Stimulated activated CD8-positive, alpha-beta memory T cell treated with anti-CD3 and anti-CD28 coated beads, Interleukin-7, amount 100 ng/mL, for 48 hours (primary cell): ENCODE results near the gene TTN.
"Not testable (repeated sequence)": the region's sequence is repeated elsewhere in the genome, so short reads cannot be mapped to it uniquely, and the experiment has no call there.

Experiments
- DNase-seq, 2 donors: peaks; one replicate each; pipeline ENCODE4 v3.0.0-alpha.2; 2020; ENCODE audit warnings: low read depth in 1 of 2; ENCODE audit errors: extremely low read depth in 1 of 2

Gene TTN

GRCh38 chr2:178677599-178677998 lies 129.6 kb downstream of the TTN start:
- no peak for DNase-seq

DNA sequence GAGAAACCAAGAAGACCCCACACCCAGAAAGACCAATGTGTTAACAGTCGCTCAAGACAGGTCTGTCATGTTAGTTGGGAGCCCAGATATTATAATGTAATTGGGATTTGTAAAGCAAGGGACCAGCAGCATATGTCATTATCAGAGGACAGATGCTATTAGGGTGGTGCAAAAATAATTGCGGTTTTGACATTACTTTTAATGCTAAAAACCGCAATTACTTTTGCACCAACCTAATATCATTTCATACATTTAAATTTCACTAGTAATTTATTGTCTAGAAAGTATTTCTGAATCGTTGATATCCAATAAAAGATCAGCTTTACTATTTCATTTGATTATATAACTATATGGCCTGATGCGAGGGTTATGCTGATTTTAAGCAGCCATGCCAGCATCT lies 131.2 kb downstream of the TTN start:
- no peak for DNase-seq

DNA sequence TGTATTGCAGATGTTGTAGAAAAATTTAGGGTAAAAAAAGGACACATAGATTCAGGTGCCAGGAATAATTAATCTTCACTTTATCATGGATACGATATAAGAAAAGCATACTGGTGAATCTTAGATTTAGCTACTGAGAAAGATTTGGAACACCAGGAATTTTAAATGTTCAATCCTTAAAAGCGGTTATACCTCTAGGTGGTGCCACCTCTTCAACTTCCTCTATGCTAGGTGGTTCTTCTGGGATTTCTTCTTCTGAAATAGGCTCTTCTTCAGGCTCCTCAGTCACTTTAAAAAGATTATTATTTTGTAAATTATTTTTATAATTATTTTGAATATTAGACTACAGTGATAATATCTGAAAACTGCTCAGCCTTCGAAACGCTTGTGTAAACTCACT lies 133.1 kb downstream of the TTN start:
- no peak for DNase-seq

- DNase-seq, result no peak
These were observed 140.8 kb downstream of the TTN start for GRCh38 chr2:178666458-178666857.

GRCh38 chr2:178658480-178658879 lies 148.7 kb downstream of the TTN start:
- not testable (repeated sequence) for DNase-seq

- DNase-seq, result no peak
These were observed 156.7 kb downstream of the TTN start for GRCh38 chr2:178650554-178650953.

- no peak for DNase-seq
These were observed 162.3 kb downstream of the TTN start for GRCh38 chr2:178644919-178645318.

DNA sequence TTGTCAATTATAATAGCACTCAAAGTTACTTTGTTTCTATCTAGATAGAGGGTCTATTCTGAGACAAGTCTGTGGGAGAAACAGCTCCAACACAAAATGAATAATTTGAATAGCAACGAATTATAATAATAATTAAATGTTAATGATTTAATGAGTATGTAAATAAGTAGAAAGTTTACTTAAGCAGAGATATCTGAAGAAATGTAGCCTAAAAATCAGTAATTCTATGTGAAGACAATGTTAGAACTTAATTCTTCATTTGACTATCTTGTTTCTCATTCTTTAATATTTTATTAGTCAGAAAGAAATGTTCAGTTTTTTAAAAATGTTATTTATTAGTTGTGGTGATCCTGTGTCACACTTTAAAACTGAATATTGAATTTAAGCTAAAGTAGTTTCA lies 165.7 kb downstream of the TTN start:
- DNase-seq, result no peak

GRCh38 chr2:178635897-178636296 lies 171.3 kb downstream of the TTN start:
- DNase-seq, result no peak

- DNase-seq, result no peak
These were observed 174.5 kb downstream of the TTN start for GRCh38 chr2:178632729-178633128.

DNA sequence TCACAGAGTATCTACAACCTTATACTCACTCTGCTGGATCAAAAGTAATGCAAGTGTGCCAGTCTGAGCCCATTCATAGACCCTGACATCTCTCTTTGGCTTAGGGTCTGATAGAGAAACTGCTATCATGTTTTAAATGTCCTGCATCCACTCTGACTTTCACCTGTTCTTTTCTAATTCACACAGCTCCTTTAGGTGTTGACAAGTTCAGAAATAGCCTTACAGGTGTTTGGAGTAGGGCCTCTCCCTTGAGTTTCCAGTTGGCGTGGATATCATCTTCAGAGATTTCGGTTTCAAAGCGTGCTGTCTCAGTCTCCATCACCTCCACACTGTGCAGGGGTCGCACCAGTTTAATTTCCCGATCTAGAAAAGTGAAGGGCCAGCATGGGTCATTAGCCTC lies 176.6 kb downstream of the TTN start:
- DNase-seq, result no peak

GRCh38 chr2:178629463-178629862 lies 177.8 kb downstream of the TTN start:
- DNase-seq, result no peak

GRCh38 chr2:178628605-178629004 lies 178.6 kb downstream of the TTN start:
- no peak for DNase-seq

- DNase-seq, result no peak
These were observed 179.8 kb downstream of the TTN start for GRCh38 chr2:178627401-178627800.

GRCh38 chr2:178615969-178616368 lies 191.3 kb downstream of the TTN start:
- DNase-seq, result no peak

GRCh38 chr2:178602901-178603300 lies 204.3 kb downstream of the TTN start:
- no peak for DNase-seq

- DNase-seq, result no peak
These were observed 214.6 kb downstream of the TTN start for GRCh38 chr2:178592655-178593054.

- DNase-seq, result no peak
These were observed 217.9 kb downstream of the TTN start for GRCh38 chr2:178589335-178589734.

- DNase-seq, result no peak
These were observed 222.6 kb downstream of the TTN start for GRCh38 chr2:178584666-178585065.

DNA sequence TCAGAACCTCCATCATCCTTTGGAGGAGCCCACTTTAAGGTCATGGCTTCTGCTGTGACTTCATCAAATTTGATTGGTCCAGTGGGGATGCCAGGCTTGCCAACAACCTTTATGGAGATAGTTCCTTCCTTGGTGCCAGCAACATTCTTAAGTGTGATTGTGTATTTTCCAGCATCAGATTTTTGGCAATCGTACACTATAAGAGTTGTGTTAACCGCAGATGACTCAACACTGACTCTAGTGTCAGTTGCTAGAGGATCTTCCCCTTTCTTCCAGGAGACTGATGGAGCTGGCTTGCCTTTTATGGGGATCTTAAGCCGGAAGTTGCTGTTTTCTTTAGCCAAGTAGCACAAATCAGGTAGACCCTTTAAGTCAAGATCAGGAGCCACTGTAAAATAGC lies 228.2 kb downstream of the TTN start:
- DNase-seq, result no peak

- no peak for DNase-seq
These were observed 232.4 kb downstream of the TTN start for GRCh38 chr2:178574789-178575188.

DNA sequence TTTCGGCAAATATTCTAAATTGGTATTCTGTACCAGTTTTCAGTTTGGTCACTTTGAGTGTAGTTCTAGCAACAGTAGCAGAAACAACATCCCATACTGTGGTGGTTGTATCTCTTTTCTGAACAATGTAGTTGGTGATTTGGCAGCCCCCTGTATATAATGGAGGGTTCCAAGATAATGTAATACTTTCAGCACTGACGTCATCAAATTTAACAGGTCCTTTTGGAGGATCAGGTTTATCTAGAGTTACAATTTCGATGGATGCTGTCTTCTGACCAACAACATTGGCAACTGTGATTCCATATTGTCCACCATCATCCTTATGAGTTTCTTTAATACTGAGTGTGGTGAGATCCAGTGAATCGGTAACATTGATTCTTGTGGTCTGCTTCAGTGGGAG lies 239.0 kb downstream of the TTN start:
- DNase-seq, result no peak

- no peak for DNase-seq
These were observed 254.2 kb downstream of the TTN start for GRCh38 chr2:178553047-178553446.

GRCh38 chr2:178550352-178550751 lies 256.9 kb downstream of the TTN start:
- DNase-seq, result no peak
